Measurements from ENCODE around the gene MPZL3. TPM values are rescaled to one million over a fixed set of nuclear protein-coding genes. Genes with fewer than 3 reads are reported as not detected.

Gene MPZL3, protein sequence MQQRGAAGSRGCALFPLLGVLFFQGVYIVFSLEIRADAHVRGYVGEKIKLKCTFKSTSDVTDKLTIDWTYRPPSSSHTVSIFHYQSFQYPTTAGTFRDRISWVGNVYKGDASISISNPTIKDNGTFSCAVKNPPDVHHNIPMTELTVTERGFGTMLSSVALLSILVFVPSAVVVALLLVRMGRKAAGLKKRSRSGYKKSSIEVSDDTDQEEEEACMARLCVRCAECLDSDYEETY
- polyA plus RNA-seq (ENCODE audit: insufficient read length in 4 of 4) = 1 to 10 TPM; 5.4 to 6.3 (median 6.0) TPM

DNA sequence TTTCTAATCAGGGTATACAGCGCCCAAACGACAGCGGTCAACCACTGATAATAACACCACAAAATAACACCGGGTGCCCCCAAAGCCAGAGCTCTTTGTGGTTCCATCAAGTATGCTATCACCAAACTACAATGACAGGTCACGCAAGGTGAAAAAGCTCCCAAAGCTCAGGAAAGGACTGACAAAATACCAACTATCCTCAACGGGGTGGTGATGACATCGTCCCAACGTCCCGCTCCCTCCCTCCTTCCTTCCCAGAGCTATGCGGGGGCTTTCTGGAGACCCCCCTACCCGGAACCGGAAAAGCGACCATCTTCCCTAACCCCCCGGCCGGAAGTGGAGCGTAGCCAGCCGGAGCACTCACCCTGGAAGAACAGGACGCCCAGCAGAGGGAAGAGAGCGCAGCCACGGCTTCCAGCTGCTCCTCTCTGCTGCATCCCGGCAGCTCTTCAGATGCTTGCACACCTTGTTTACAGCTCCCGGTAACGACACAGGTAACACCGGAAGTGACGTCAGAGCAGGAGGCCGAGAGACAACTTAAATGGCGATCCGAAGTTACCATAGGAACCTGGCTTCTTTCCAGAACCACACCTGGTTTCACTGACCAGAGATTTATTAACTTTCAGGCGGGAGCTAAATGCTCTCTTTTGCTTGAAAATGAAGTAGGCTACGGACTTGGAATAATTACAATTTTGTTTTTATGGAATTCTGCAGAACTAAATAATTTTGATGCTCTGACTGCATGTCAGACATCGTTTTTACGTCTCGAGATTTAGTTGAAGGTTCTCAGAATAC lies at the start of gene MPZL3:
Gene MPZL3, minus strand, starts transcription at position 508 of the 795 bp plus-strand sequence. Its CDS starts 71 bp downstream, at position 437.
- DNase-seq (ENCODE audit: low read depth in 4 of 4, low spot score in 3 of 4) = peak; percentile 90 to 96 (median 92)

DNA sequence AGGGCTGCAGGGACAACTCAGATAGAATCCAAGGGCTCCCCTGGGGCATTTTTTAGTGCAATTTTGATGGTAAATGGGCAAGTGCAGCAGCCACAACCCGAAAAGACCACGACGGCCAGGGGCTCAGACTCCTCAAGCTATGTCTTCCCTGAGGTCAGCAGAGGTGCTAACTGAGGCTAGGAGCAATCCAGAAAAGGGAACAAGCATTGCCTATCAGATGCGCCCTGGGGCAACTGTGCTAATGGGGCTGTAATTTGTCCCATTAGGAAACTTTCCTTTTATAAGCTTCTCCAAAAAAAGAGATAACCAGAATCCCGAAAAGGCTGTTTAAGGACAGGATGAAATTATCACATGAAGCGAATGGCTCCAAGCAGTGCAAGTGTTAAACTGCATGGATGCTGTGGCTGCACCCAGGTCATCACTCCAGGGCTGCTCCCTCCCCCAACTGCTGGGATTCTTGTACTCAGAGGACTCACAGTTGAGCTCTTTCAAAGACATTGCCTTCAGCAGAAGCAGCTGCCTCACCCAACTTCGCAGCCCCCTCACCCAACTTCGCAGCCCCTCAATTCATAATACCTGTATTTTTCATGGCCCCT lies 49.5 kb upstream of the MPZL3 start:
- DNase-seq (ENCODE audit: low read depth in 4 of 4, low spot score in 3 of 4) = no peak

DNA sequence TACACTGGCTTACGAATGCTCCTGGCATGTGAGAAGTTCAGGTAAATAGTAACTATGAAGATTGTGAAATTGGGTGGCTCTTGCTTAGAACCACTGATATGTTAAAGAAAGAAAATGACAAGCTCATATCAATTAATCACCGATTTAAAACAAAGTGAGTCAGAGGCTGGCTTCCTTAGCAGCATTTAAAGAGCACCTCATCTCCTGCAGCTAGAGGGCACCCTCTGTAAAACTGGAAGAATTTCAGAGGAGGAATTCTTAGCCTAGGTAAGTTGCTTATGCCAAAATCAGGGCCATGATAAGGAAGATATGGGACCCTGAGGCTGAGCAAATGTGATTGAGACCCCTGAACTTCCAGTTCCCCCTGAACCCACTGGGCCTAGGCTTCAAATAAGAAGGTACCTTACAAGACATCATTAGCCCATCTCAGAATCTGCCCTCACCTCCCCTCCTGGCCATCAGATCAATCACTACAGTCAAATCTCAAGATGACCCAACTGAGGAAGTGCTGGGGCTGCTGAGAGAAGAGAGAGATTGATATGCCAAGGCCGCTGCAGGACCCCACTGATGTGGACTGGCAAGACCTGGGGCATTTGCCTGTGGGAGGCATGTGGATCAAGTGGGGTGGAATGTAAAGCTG lies 43.8 kb upstream of the MPZL3 start:
- DNase-seq (ENCODE audit: low read depth in 4 of 4, low spot score in 3 of 4) = no peak

DNA sequence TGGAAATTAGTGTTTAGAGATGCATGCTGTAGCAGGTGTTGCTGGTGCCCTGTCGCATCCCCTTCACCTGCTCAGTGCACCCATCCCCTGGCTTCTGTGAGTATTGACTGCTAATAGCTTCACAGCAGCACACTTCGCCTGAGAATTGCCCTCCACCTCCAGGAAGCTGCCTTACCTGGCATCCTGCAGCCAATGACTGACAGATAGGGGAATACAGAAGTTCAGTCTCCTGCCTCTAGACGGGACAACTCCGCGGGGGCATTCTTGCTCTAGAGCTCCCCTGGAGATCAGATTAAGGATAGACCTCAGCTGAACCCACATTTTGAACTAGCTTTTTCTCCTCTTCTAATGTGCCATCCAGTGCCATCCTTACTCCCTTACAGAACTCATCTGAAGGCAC lies 43.0 kb upstream of the MPZL3 start:
- no peak for DNase-seq (ENCODE audit: low read depth in 4 of 4, low spot score in 3 of 4)

DNA sequence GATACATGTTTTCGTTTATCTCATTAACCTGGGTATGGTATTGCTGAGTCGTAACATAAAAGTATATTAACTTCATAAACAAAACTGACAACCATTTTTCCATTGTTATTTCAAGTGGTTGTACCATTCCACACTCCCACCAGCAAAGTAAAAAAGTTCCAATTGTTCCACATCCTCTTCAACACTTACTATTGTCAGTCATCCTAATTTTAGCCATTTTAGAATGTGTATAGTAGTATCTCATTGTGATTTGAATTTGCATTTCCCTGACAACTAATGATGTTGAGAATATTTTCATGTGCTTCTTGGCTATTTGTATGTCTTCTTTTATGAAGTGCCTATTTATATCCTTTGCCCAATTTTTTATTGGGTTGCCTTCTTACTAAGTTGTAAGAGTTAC lies 41.9 kb upstream of the MPZL3 start:
- DNase-seq (ENCODE audit: low read depth in 4 of 4, low spot score in 3 of 4) = no peak

DNA sequence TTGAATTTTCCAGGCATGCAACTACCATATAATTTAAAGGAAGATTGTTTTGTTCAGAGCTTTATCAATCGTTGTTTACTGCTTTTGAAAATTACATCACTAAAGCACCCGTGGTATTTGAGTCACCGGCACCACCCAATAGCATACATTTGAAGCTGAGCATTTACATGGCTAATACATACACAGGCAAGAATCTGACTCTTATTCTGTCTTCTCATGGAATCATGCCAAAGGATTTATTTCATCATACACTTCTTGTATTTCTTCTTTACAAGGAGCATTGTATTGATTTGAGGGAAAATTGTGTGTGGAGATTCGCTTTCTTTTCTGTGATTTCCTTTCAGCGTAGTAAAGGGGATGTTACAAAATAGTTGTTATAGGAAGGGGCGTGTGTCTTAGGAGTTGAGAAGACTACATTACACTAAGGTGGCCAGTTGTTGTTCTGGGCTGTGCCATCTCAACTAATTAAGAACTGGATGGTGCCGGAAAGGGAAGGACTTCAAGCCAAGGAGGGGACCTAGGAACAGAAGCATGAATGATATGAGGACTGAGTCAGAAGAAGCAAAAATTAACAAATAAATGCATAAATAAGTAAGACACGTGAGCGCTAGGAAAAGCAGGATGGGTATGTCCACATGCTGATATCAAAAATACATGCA lies 39.4 kb upstream of the MPZL3 start:
- no peak for DNase-seq (ENCODE audit: low read depth in 4 of 4, low spot score in 3 of 4)

DNA sequence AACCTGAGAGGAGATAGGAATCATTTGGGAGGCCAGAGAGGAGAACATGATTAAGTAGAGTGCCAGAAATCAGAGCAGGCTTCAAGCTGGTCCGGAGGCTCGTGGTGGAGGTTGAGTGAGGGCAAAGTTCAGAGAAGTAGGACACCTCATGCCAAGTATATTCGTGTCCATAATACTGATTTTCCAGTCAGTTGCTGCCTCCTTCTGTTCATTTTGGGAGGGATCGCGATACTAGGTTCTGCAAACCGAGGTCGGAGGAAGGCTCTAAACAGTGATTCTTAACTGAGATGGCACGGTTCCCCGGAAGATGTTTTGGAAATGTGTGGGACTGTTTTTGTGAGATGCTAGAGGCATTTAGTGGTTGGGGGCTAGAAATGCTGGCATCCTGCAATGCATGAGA lies 38.8 kb upstream of the MPZL3 start:
- DNase-seq (ENCODE audit: low read depth in 4 of 4, low spot score in 3 of 4) = no peak

DNA sequence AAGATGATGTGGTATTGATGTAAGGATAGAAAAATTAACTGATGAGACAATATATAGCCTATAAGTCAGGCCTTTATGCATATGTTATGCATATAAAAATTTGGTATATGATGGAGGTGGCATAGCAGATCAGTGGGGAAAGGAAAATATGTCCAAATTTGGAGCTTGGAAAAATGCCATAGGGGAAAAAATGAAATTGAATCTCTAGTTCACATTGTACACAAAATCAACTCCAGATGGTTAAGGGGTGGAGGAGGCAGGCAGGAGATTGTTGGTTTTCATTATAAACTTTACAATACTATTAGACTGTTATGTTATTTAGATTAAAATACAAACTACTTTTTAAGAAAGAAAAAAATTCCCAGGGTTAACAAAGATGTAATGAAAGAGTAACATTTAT lies 37.2 kb upstream of the MPZL3 start:
- no peak for DNase-seq (ENCODE audit: low read depth in 4 of 4, low spot score in 3 of 4)

DNA sequence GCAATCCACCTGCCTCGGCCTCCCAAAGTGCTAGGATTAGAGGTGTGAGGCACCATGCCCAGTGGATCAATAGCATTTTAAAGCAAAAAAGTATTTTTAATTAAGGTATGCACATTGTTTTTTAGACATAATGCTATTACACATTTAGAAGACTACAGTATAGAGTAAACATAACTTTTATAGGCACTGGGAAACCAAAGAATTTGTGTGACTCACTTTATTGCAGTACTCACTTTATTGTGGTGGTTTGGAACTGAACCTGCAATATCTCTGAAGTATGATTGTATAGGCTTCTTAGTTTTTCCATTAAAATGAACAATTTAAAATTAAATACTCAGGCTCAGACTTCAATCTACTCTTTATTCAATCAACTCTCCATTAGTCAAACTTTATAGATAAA lies 34.8 kb upstream of the MPZL3 start:
- no peak for DNase-seq (ENCODE audit: low read depth in 4 of 4, low spot score in 3 of 4)

DNA sequence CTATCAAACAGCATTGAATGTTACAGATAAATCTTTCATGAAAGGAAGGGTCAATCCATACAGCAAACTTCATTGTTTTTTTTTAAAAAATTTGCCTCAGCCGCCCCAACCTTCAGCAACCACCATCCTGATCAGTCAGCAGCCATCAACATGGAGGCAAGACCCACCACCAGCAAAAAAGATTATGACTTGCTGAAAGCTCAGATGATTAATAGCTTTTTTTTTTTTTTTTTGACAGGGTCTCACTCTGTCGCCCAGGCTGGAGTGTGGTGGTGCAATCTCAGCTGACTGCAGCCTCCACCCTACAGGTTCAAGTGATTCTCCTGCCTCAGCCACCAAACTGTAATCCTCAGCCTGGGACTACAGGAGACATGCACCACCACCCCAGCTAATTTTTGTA lies 34.4 kb upstream of the MPZL3 start:
- no peak for DNase-seq (ENCODE audit: low read depth in 4 of 4, low spot score in 3 of 4)

DNA sequence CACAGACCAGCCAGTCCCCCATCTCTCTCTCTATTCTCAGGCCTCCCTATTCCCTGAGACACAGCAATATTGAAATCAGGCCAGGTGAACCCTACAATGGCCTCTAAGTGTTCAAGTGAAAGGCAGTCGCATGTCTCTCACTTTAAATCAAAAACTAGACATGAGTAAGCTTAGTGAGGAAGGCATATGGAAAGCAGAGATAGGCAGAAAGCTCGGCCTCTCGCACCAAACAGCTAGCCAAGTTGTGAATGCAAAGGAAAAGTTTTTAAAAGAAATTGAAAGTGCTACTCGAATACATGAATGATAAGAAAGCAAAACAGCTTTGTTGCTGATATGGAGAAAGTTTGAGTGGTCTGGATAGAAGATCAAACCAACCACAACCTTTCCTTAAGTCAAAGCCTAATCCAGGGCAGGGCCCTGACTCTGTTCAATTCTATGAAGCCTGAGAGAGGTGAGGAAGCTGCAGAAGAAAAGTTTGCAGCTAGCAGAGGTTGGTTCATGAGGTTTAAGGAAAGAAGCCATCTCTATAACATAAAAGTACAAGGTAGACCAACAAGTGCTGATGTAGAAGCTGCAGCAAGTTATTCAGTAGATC lies 31.7 kb upstream of the MPZL3 start:
- no peak for DNase-seq (ENCODE audit: low read depth in 4 of 4, low spot score in 3 of 4)

DNA sequence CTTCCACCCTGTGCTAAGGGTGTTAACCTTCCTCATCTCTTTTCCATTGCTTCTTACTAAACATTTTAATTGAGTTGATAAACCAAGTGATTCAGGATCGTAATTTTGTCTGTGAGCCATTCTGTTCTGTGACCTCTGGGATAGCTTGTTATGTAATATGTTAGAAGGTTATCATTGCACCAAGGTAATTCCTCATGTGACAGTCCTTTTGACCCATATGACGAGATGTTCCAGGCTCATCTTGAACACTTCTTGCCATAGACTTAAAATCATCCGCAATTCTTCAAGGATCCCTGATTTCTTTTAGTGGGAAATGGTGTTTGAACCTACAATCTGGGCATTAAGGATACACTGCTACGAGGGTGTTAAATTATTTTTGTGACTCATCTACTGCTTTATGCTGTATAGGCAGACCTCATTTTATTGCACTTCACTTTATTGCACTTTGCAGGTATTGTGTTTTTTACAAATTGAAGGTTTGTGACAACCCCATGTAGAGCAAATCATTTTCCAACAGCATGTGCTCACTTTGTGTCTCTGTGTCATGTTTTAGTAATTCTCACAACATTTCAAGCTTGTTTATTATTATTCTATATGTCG lies 31.0 kb upstream of the MPZL3 start:
- DNase-seq (ENCODE audit: low read depth in 4 of 4, low spot score in 3 of 4) = no peak

DNA sequence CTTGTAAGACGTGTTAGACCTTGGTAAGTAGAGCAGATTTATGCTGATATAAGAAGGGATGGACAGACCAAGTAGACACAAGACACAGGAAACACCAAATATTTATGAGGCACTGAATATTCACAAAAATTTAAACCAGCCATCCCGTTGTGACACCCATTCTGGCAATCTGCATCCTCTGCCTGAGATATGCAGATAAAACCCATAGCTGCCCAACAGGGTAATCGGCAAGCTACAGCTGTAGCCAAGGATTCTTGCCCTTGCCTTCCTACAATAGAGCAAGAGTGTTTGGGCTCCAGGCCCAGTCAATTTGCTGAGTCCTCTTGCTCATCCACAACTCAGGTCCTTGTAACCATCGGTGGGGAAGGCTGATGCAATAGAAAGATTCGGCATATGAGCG lies 30.4 kb upstream of the MPZL3 start:
- no peak for DNase-seq (ENCODE audit: low read depth in 4 of 4, low spot score in 3 of 4)

DNA sequence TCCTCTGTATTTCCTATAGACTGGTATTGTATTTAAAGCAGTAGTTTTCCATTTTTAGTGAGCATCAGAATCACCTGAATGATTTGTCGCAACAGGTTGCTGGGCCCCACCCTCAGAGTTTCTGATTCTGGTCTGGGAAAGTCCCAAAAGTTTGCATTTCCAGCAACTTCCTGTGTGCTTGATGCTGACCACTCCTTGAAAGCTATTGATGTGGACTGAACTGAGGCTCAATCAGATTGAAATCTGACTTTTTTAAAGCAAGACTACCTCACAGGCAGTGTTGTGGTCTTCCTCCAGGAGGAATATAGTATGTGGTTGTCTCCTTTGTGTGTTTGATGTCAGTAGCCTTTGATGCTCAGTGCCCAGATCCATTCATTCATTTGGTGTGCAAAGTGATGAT lies 29.1 kb upstream of the MPZL3 start:
- no peak for DNase-seq (ENCODE audit: low read depth in 4 of 4, low spot score in 3 of 4)

DNA sequence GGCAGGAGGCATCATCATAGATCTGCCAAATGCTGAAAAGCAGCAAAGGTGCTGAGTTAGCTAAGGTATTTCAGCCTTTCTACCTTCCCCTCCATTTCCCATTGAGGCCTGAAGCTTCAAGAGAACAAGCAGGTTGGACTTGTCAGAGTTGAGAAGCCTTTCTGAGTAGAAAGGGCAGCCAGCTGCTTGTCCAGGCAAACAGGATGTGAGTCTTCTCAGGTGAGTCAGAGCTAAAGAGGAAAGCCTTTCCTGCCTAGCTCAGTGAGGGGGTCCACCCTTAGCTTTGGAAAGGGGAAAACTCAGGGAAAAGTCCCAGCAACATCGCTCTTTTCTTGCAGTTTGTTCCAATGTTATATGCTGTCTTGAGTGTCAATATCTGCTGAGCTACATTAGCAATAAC lies 25.1 kb upstream of the MPZL3 start:
- no peak for DNase-seq (ENCODE audit: low read depth in 4 of 4, low spot score in 3 of 4)

DNA sequence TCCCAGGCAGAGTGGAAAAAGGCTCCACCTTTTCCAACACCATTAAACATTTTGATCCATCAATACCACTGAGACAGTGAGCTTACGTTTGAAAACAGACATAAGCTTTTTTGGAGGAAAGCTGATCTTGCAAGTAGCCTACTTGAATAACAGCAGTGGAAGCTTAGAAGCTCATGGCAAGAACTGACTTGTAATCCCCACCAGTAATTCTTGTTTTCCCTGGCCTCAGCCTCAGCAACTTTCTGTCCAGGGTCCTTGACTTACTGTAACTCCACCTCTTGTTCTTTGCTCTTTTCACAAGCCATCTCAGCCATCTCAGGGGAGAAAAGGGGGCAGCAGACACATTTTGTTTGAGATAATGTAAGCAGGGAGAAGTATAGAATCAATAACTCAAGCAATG lies 24.3 kb upstream of the MPZL3 start:
- DNase-seq (ENCODE audit: low read depth in 4 of 4, low spot score in 3 of 4) = no peak

DNA sequence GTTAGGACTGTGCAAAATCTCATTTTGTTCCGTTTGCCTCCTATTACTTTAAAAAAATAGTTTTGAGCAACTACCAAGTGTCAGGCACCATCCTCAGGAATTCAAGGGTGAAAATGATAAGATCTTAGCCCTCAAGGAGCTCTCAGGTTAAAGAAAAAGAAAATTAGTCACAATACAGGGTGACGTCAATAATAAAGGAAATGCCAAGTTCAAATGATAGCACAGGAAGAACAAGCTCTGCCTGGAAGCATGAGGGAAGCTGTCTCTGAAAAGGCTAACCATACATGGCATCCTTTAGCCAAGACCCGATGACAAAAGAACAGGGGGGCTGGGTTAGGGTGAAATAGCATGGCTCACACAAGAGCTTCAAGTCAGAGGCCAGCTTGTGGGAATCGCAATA lies 23.0 kb upstream of the MPZL3 start:
- no peak for DNase-seq (ENCODE audit: low read depth in 4 of 4, low spot score in 3 of 4)

DNA sequence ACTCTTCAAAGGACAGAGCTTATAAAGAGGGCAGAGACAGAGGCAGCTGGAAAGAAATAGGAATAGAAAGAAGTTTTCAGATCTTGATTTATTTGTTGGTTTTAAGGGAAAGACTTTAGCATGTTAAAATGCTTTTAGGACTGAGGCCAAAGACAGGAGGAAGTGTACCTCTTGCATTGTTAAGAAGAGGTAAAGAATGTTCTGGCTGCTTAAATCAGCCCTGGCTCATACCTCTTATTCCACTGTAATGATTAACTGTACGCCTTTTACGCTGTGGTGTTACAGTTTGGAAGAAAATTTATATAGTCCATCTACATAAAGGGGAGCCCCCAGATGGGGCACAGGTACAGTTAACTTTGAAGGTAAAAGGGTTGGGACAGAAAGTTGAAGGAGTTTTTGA lies 22.0 kb upstream of the MPZL3 start:
- DNase-seq (ENCODE audit: low read depth in 4 of 4, low spot score in 3 of 4) = no peak

DNA sequence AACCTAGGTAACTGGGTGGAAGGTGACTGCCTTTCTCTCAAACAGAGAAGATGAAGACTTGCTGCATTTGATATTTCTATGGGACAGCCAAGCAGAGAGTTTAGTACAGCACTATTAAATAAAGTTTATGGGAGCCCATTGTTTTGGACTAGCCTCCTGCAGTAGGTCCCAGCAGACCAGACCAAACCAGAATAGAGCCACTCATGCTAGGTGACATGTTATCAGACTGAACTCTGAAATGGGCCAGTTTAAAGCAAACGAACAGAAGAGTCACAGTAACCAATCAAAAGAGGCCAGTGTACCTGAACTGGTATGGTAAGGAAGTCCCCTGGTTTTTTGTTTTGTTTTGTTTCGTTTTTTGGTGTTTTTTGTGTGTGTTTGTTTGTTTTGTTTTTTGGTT lies 19.8 kb upstream of the MPZL3 start:
- no peak for DNase-seq (ENCODE audit: low read depth in 4 of 4, low spot score in 3 of 4)

DNA sequence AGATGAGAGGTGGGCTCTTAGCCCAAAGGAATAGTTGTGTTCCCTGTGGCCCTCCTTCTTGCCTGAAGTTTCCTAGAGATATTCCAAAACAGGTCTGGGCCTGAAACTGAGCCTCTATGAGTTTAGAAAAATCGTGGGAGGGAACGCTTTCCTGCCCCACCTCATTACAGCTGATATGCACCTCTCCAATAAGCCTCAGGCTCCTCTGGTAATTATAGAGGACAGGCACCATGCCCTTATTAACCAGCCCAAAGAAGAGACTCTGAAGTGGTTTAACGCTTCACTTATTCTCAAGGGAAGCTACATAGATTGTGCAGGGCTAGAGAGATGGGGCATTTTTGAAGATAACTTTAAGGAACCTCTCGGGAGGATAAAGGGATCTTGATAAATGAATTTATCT lies 15.3 kb upstream of the MPZL3 start:
- DNase-seq (ENCODE audit: low read depth in 4 of 4, low spot score in 3 of 4) = no peak
